Heart left ventricle (tissue), 13 donors: Measurements from ENCODE around the gene RRBP1.
"Not testable (repeated sequence)": the region's sequence is repeated elsewhere in the genome, so short reads cannot be mapped to it uniquely, and the experiment has no call there.

ENCODE experiments used
- POLR2A ChIP-seq, 2 donors: fragments of 450-650 bp; IDR thresholded peaks; one replicate each; pipeline ENCODE4 v1.6.1; 2017; ENCODE audit warnings: antibody characterized with exemption in 2 of 2, mild to moderate bottlenecking in 2 of 2, moderate library complexity in 2 of 2
- TF ChIP-seq, protein P1 (sequence below), 12 donors: fragments of 200-600 bp; sonication (generic) in 4 of 12; IDR thresholded peaks; one replicate each; pipeline versions ENCODE4 v1.5.0 to v1.8.0; 2018 to 2022; ENCODE audit warnings: antibody characterized with exemption in 12 of 12, mild to moderate bottlenecking in 5 of 12
- donor health status: ischemic (EF 13 %, LVEDD 7.1; RV severe dilation, severe dysfunction).
- donor health status: DM: no; HTN: yes; CAD: no.
- donor health status: DM: no; HTN: no; CAD: no.
- donor health status: ischemic (EF 25% LVEDD 6.9; RV normal size, moderate dysfunction).
- donor health status: ischemic (EF 25% LVEDD 5.7; RV mildly dilated, moderate dysfunction).
- donor health status: ischemic (EF 35%, LVEDD 5.7; RV mildly dilated, moderate dysfunction).
- donor health status: nonischemic (EF 11% LVEDD 7.7; RV severe dilation, severe dysfunction).
- donor health status: DM: yes; HTN: yes; CAD: no.
- donor health status: PGD.
- donor health status: ischemic (EF 29% LVEDD 5.4; RV normal size, mild dysfunction).
- donor health status: nonischemic (EF 23%, LVEDD 6.1; RV moderate dilation, normal function).

- TF ChIP-seq, protein P1, sequence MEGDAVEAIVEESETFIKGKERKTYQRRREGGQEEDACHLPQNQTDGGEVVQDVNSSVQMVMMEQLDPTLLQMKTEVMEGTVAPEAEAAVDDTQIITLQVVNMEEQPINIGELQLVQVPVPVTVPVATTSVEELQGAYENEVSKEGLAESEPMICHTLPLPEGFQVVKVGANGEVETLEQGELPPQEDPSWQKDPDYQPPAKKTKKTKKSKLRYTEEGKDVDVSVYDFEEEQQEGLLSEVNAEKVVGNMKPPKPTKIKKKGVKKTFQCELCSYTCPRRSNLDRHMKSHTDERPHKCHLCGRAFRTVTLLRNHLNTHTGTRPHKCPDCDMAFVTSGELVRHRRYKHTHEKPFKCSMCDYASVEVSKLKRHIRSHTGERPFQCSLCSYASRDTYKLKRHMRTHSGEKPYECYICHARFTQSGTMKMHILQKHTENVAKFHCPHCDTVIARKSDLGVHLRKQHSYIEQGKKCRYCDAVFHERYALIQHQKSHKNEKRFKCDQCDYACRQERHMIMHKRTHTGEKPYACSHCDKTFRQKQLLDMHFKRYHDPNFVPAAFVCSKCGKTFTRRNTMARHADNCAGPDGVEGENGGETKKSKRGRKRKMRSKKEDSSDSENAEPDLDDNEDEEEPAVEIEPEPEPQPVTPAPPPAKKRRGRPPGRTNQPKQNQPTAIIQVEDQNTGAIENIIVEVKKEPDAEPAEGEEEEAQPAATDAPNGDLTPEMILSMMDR (IDR thresholded peaks at IDR 0.05), result not testable (repeated sequence)
- TF ChIP-seq POLR2A (IDR thresholded peaks at IDR 0.05), result not testable (repeated sequence)
Measured at GRCh38 chr20:17707951-17708350, 25.9 kb upstream of the RRBP1 start.
